AG04449 (cell line): ENCODE data around the gene SKA1.
"Not testable (repeated sequence)": the region's sequence is repeated elsewhere in the genome, so short reads cannot be mapped to it uniquely, and the experiment has no call there.

Experiments
- CTCF ChIA-PET: fragments of 350-600 bp; formaldehyde crosslinking; extraction: SDS; loops from one replicate; lab custom pipeline; 2021; ENCODE audit warnings: antibody characterized with exemption; lab: Yijun Ruan, JAX
- POLR2A ChIA-PET: fragments of 400-600, 350-600 bp; formaldehyde crosslinking; extraction: SDS; loops from one replicate; lab custom pipeline; 2020; ENCODE audit warnings: antibody characterized with exemption, inconsistent platforms; lab: Yijun Ruan, JAX
- DNase-seq: peaks from one replicate; pipeline ENCODE4 v3.0.0-alpha.2; 2010; ENCODE audit warnings: low read depth, low spot score
- H3K4me3 ChIP-seq: 2 replicates; pipeline ENCODE4 v1.5.1; 2011; ENCODE audit warnings: low read depth, mild to moderate bottlenecking, control low read depth, low read length
- TF ChIP-seq, protein P1 (sequence below): IDR thresholded peaks from one replicate; pipeline ENCODE4 v1.5.1; 2011; ENCODE audit warnings: mild to moderate bottlenecking, moderate library complexity, low read length, control low read depth, inconsistent platforms; ENCODE audit not compliant: insufficient read depth; ENCODE audit errors: missing control alignments

SKA1 gene

GRCh38 chr18:50432915-50433314, 58.1 kb downstream of the SKA1 start:
- ChIA-PET CTCF (interaction anchor here (0.6 kb wide), 1 partner anchor 474 kb away, joined by 3 read pairs; no protein-coding TSS in a partner anchor), POLR2A (no interaction called here)
- DNase-seq: no peak
- TF ChIP-seq, protein P1, sequence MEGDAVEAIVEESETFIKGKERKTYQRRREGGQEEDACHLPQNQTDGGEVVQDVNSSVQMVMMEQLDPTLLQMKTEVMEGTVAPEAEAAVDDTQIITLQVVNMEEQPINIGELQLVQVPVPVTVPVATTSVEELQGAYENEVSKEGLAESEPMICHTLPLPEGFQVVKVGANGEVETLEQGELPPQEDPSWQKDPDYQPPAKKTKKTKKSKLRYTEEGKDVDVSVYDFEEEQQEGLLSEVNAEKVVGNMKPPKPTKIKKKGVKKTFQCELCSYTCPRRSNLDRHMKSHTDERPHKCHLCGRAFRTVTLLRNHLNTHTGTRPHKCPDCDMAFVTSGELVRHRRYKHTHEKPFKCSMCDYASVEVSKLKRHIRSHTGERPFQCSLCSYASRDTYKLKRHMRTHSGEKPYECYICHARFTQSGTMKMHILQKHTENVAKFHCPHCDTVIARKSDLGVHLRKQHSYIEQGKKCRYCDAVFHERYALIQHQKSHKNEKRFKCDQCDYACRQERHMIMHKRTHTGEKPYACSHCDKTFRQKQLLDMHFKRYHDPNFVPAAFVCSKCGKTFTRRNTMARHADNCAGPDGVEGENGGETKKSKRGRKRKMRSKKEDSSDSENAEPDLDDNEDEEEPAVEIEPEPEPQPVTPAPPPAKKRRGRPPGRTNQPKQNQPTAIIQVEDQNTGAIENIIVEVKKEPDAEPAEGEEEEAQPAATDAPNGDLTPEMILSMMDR: no peak
- H3K4me3 ChIP-seq: no peak overlapping the region

DNA sequence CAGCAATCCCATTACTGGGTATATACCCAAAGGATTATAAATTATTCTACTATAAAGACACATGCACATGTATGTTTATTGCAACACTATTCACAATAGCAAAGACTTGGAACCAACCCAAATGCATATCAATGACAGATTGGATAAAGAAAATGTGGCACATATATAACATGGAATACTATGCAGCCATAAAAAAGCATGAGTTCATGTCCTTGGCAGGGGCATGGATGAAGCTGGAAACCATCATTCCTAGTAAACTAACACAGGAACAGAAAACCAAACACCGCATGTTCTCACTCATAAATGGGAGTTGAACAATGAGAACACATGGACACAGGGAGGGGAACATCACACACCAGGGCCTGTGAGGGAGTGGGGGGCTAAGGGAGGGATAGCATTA, 61.9 kb downstream of the SKA1 start:
- DNase-seq, POLR2A ChIA-PET, H3K4me3 ChIP-seq, CTCF ChIA-PET: not testable (repeated sequence)

- TF ChIP-seq, protein P1: no peak
- H3K4me3 ChIP-seq: no peak overlapping the region
- CTCF ChIA-PET: no interaction called here
- no peak for DNase-seq
- POLR2A ChIA-PET: no interaction called here
Observed at GRCh38 chr18:50439460-50440015, 64.7 kb downstream of the SKA1 start.

DNA sequence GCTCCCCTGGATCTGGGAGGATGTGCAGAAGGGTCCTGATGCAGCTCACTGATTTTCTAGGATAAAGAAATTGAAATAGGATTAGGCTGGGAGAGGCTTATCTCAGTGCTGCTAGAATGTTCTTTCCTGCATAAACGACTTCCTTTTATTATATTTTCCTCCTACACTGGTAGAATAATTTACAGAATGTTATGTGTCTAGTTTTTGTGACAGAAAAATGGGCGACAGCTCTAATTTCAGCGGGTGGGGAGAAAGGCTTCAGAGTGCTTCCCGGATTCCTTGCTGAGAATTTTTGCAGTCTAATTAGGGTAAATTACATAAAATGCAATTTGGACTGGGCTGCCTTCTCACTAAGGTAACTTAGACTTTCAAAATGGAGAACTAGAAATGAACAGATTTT, 66.2 kb downstream of the SKA1 start:
- no peak for DNase-seq
- POLR2A ChIA-PET: no interaction called here
- TF ChIP-seq, protein P1: no peak
- no peak overlapping the region for H3K4me3 ChIP-seq
- CTCF ChIA-PET: interaction anchor here (1.6 kb wide), 1 partner anchor 12 kb away, joined by 4 read pairs; no protein-coding TSS in a partner anchor

GRCh38 chr18:50441501-50441900, 66.7 kb downstream of the SKA1 start:
- CTCF ChIA-PET: interaction anchor here (1.6 kb wide), 1 partner anchor 12 kb away, joined by 4 read pairs; no protein-coding TSS in a partner anchor
- TF ChIP-seq, protein P1: no peak
- no peak overlapping the region for H3K4me3 ChIP-seq
- POLR2A ChIA-PET: no interaction called here
- no peak for DNase-seq
